Tibial nerve (tissue), 3 donors: ENCODE measurements around the gene ZNF33A.
"Not testable (repeated sequence)": the region's sequence is repeated elsewhere in the genome, so short reads cannot be mapped to it uniquely, and the experiment has no call there.

ENCODE experiments used
- POLR2A ChIP-seq, 2 donors: fragments of 450-650 bp; IDR thresholded peaks; one replicate each; pipeline ENCODE4 v1.6.1; 2017; ENCODE audit warnings: antibody characterized with exemption in 2 of 2, mild to moderate bottlenecking in 2 of 2, moderate library complexity in 2 of 2
- TF ChIP-seq, protein P1 (sequence below), 5 experiments: fragments of 200-600 bp in 3 of 5; fragments of 450-650 bp in 2 of 5; sonication (generic) in 3 of 5; IDR thresholded peaks; one replicate each; pipeline ENCODE4 v1.5.1; 2016 to 2019; ENCODE audit warnings: antibody characterized with exemption in 5 of 5, mild to moderate bottlenecking in 3 of 5, moderate library complexity in 2 of 5

DNA sequence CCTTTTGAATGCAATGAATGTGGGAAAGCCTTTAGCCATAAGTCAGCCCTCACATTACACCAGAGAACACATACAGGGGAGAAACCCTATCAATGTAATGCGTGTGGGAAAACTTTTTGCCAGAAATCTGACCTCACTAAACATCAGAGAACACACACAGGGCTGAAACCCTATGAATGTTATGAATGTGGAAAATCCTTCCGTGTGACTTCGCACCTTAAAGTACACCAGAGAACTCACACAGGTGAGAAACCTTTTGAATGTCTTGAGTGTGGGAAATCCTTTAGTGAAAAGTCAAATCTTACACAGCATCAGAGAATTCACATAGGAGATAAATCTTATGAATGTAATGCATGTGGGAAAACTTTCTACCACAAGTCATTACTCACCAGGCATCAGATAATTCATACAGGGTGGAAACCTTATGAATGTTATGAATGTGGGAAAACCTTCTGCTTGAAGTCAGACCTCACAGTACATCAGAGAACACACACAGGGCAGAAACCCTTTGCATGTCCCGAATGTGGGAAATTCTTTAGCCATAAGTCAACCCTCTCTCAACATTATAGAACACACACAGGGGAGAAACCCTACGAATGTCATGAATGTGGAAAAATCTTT, 44.9 kb downstream of the ZNF33A start:
- TF ChIP-seq, protein P1, sequence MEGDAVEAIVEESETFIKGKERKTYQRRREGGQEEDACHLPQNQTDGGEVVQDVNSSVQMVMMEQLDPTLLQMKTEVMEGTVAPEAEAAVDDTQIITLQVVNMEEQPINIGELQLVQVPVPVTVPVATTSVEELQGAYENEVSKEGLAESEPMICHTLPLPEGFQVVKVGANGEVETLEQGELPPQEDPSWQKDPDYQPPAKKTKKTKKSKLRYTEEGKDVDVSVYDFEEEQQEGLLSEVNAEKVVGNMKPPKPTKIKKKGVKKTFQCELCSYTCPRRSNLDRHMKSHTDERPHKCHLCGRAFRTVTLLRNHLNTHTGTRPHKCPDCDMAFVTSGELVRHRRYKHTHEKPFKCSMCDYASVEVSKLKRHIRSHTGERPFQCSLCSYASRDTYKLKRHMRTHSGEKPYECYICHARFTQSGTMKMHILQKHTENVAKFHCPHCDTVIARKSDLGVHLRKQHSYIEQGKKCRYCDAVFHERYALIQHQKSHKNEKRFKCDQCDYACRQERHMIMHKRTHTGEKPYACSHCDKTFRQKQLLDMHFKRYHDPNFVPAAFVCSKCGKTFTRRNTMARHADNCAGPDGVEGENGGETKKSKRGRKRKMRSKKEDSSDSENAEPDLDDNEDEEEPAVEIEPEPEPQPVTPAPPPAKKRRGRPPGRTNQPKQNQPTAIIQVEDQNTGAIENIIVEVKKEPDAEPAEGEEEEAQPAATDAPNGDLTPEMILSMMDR (IDR thresholded peaks at IDR 0.05): not testable (repeated sequence)
- TF ChIP-seq POLR2A (IDR thresholded peaks at IDR 0.05): not testable (repeated sequence)
